Stomach (tissue), 4 donors: ENCODE results near the gene TFCP2L1.

Source experiments
- POLR2A ChIP-seq, 4 donors: fragments of 450-650 bp; IDR thresholded peaks; one replicate each; pipeline ENCODE4 v1.6.1; 2016; ENCODE audit warnings: antibody characterized with exemption in 4 of 4, control low read depth in 2 of 4, mild to moderate bottlenecking in 1 of 4, moderate library complexity in 1 of 4
- TF ChIP-seq, protein P1 (sequence below), 7 experiments: fragments of 450-650 bp in 4 of 7; fragments of 200-600 bp in 3 of 7; sonication (generic) in 3 of 7; IDR thresholded peaks; one replicate each; pipeline ENCODE4 v1.5.1; 2016 to 2019; ENCODE audit warnings: antibody characterized with exemption in 7 of 7, control low read depth in 2 of 7, mild to moderate bottlenecking in 1 of 7

- TF ChIP-seq, protein P1, sequence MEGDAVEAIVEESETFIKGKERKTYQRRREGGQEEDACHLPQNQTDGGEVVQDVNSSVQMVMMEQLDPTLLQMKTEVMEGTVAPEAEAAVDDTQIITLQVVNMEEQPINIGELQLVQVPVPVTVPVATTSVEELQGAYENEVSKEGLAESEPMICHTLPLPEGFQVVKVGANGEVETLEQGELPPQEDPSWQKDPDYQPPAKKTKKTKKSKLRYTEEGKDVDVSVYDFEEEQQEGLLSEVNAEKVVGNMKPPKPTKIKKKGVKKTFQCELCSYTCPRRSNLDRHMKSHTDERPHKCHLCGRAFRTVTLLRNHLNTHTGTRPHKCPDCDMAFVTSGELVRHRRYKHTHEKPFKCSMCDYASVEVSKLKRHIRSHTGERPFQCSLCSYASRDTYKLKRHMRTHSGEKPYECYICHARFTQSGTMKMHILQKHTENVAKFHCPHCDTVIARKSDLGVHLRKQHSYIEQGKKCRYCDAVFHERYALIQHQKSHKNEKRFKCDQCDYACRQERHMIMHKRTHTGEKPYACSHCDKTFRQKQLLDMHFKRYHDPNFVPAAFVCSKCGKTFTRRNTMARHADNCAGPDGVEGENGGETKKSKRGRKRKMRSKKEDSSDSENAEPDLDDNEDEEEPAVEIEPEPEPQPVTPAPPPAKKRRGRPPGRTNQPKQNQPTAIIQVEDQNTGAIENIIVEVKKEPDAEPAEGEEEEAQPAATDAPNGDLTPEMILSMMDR (IDR thresholded peaks at IDR 0.05) = no peak
- no peak for TF ChIP-seq POLR2A (IDR thresholded peaks at IDR 0.05)
Observed at GRCh38 chr2:121304941-121305340, 19.9 kb upstream of the TFCP2L1 start.
